H9 (cell line): Measurements from ENCODE around the gene VTI1B. TPM values are rescaled to one million over a fixed set of nuclear protein-coding genes. Genes with fewer than 3 reads are reported as not detected.

Experiments
- DNase-seq: peaks from one replicate; pipeline ENCODE4 v3.0.0-alpha.2; 2017
- H2AFZ ChIP-seq: one replicate; pipeline ENCODE4 v1.6.1; 2013; ENCODE audit warnings: mild to moderate bottlenecking, low read length, control low read depth, moderate library complexity
- H2AK5ac ChIP-seq: 2 replicates; pipeline ENCODE4 v1.6.1; 2013; ENCODE audit warnings: low read length, control low read depth, mixed read lengths; ENCODE audit not compliant: insufficient read length
- H2BK120ac ChIP-seq: one replicate; pipeline ENCODE4 v1.6.1; 2013; ENCODE audit warnings: low read depth, mild to moderate bottlenecking, low read length, control low read depth, inconsistent platforms; ENCODE audit not compliant: poor library complexity, severe bottlenecking
- H2BK12ac ChIP-seq: 2 replicates; pipeline ENCODE4 v1.6.1; 2013; ENCODE audit warnings: low read length, control low read depth, mixed read lengths, low read depth; ENCODE audit not compliant: insufficient read length
- H2BK15ac ChIP-seq: 2 replicates; pipeline ENCODE4 v1.6.1; 2013; ENCODE audit warnings: low read depth, low read length, control low read depth
- H2BK20ac ChIP-seq: one replicate; pipeline ENCODE4 v1.6.1; 2013; ENCODE audit warnings: low read depth, mild to moderate bottlenecking, low read length, control low read depth, inconsistent platforms; ENCODE audit not compliant: poor library complexity, severe bottlenecking
- H2BK5ac ChIP-seq: 2 replicates; pipeline ENCODE4 v1.6.1; 2013; ENCODE audit warnings: low read length, control low read depth, mixed read lengths; ENCODE audit not compliant: insufficient read length
- H3K14ac ChIP-seq: 2 replicates; pipeline ENCODE4 v1.6.1; 2013; ENCODE audit warnings: low read length, control low read depth; ENCODE audit not compliant: insufficient read depth
- H3K18ac ChIP-seq: 2 replicates; pipeline ENCODE4 v1.6.1; 2013; ENCODE audit warnings: low read depth, mild to moderate bottlenecking, mixed read lengths, low read length, control low read depth; ENCODE audit not compliant: insufficient read length
- H3K23ac ChIP-seq: 2 replicates; pipeline ENCODE4 v1.6.1; 2013; ENCODE audit warnings: low read length, control low read depth, mixed read lengths, low read depth; ENCODE audit not compliant: insufficient read length
- H3K23me2 ChIP-seq: 2 replicates; pipeline ENCODE4 v1.6.1; 2013; ENCODE audit warnings: low read depth, mild to moderate bottlenecking, mixed read lengths, low read length, control low read depth; ENCODE audit not compliant: insufficient read length, poor library complexity, severe bottlenecking
- H3K27ac ChIP-seq: 2 replicates; pipeline ENCODE4 v1.5.1; 2013; ENCODE audit warnings: low read length, control low read depth, mixed read lengths, low read depth; ENCODE audit not compliant: insufficient read length
- H3K27me3 ChIP-seq: 2 replicates; pipeline ENCODE4 v1.6.1; 2013; ENCODE audit warnings: low read length, control low read depth, inconsistent platforms; ENCODE audit not compliant: insufficient read depth
- H3K4ac ChIP-seq: 2 replicates; pipeline ENCODE4 v1.6.1; 2013; ENCODE audit warnings: low read depth, mild to moderate bottlenecking, control low read depth, inconsistent platforms, low read length, moderate library complexity
- H3K4me1 ChIP-seq: 2 replicates; pipeline ENCODE4 v1.6.1; 2013; ENCODE audit warnings: low read length, control low read depth, inconsistent platforms; ENCODE audit not compliant: insufficient read depth
- H3K4me2 ChIP-seq: 2 replicates; pipeline ENCODE4 v1.6.1; 2013; ENCODE audit warnings: low read length, control low read depth, mixed read lengths; ENCODE audit not compliant: insufficient read length, insufficient read depth
- H3K56ac ChIP-seq: 2 replicates; pipeline ENCODE4 v1.6.1; 2013; ENCODE audit warnings: low read depth, mild to moderate bottlenecking, mixed read lengths, low read length, control low read depth; ENCODE audit not compliant: insufficient read length
- H3K79me1 ChIP-seq: 2 replicates; pipeline ENCODE4 v1.6.1; 2013; ENCODE audit warnings: low read depth, mild to moderate bottlenecking, moderate library complexity, low read length, control low read depth, inconsistent platforms; ENCODE audit not compliant: insufficient read depth, poor library complexity, severe bottlenecking
- H3K79me2 ChIP-seq: 2 replicates; pipeline ENCODE4 v1.6.1; 2013; ENCODE audit warnings: low read length, control low read depth, inconsistent platforms; ENCODE audit not compliant: insufficient read depth
- H3K9ac ChIP-seq: 2 replicates; pipeline ENCODE4 v1.6.1; 2013; ENCODE audit warnings: low read length, control low read depth, mixed read lengths; ENCODE audit not compliant: insufficient read length; ENCODE audit errors: extremely low read depth
- H3K9me3 ChIP-seq: one replicate; pipeline ENCODE4 v1.6.1; 2013; ENCODE audit warnings: low read depth, low read length, inconsistent platforms; ENCODE audit not compliant: control insufficient read depth
- H3T11ph ChIP-seq: one replicate; pipeline ENCODE4 v1.6.1; 2013; ENCODE audit warnings: mild to moderate bottlenecking, low read length, control low read depth, inconsistent platforms
- H4K20me1 ChIP-seq: one replicate; pipeline ENCODE4 v1.6.1; 2013; ENCODE audit not compliant: control insufficient read depth, insufficient read length, insufficient read depth
- H4K5ac ChIP-seq: 2 replicates; pipeline ENCODE4 v1.6.1; 2013; ENCODE audit warnings: low read depth, mild to moderate bottlenecking, mixed read lengths, low read length, control low read depth; ENCODE audit not compliant: insufficient read length
- H4K8ac ChIP-seq: replicated peaks from 2 replicates; pipeline ENCODE4 v1.6.1; 2013; ENCODE audit warnings: low read length, control low read depth, mixed read lengths, low read depth; ENCODE audit not compliant: insufficient read length
- H4K91ac ChIP-seq: 2 replicates; pipeline ENCODE4 v1.6.1; 2013; ENCODE audit warnings: low read depth, mild to moderate bottlenecking, moderate library complexity, mixed read lengths, low read length, control low read depth; ENCODE audit not compliant: insufficient read length
- H3K27ac Mint-ChIP-seq, 3 experiments: 2 replicates in 2 of 3; 3 replicates in 1 of 3; pipeline ENCODE4 v1.8.0; 2020 to 2021; ENCODE audit warnings: mixed read lengths in 3 of 3, mild to moderate bottlenecking in 1 of 3, moderate library complexity in 1 of 3
- H3K27me3 Mint-ChIP-seq: 2 replicates; pipeline ENCODE4 v1.8.0; 2021; ENCODE audit warnings: low read depth, mild to moderate bottlenecking, moderate library complexity, mixed read lengths
- H3K36me3 Mint-ChIP-seq, 3 experiments: 2 replicates in 2 of 3; 3 replicates in 1 of 3; pipeline ENCODE4 v1.8.0; 2020 to 2021; ENCODE audit warnings: low read depth in 3 of 3, mixed read lengths in 3 of 3; ENCODE audit not compliant: insufficient read depth in 1 of 3
- H3K4me1 Mint-ChIP-seq, 2 experiments: 2 replicates each; pipeline ENCODE4 v1.8.0; 2020; ENCODE audit warnings: mixed read lengths in 2 of 2
- H3K4me3 Mint-ChIP-seq, 2 experiments: 2 replicates in 1 of 2; 3 replicates in 1 of 2; pipeline ENCODE4 v1.8.0; 2020 to 2021; ENCODE audit warnings: mild to moderate bottlenecking in 2 of 2, mixed read lengths in 2 of 2, moderate library complexity in 1 of 2
- H3K9me3 Mint-ChIP-seq, 2 experiments: 2 replicates in 1 of 2; 3 replicates in 1 of 2; pipeline ENCODE4 v1.8.0; 2020; ENCODE audit warnings: mild to moderate bottlenecking in 2 of 2, mixed read lengths in 2 of 2, moderate library complexity in 1 of 2
- WGBS: extraction: QIAGEN DNeasy Blood & Tissue Kit; methylation state at CpG from one replicate; pipeline ENCODE4 v1.1.7; 2013; ENCODE audit warnings: missing lambda C conversion rate, low lambda C conversion rate, mixed read lengths; ENCODE audit not compliant: insufficient read length; ENCODE audit errors: extremely low coverage; 5-methylcytosine and 5-hydroxymethylcytosine counted together
- total RNA-seq: library from RNA; stranded (reverse); gene quantifications from 2 replicates; pipeline ENCODE4 v1.2.1, GENCODE V29; 2021
- TF ChIP-seq, protein P1 (sequence below): fragments of 200-600 bp; sonication (generic); conservative IDR thresholded peaks from 3 replicates; pipeline ENCODE4 v1.8.0; 2021; ENCODE audit warnings: antibody characterized with exemption, mild to moderate bottlenecking

VTI1B gene
- total RNA-seq, 1 experiment from 2014 or later = 118 TPM

DNA sequence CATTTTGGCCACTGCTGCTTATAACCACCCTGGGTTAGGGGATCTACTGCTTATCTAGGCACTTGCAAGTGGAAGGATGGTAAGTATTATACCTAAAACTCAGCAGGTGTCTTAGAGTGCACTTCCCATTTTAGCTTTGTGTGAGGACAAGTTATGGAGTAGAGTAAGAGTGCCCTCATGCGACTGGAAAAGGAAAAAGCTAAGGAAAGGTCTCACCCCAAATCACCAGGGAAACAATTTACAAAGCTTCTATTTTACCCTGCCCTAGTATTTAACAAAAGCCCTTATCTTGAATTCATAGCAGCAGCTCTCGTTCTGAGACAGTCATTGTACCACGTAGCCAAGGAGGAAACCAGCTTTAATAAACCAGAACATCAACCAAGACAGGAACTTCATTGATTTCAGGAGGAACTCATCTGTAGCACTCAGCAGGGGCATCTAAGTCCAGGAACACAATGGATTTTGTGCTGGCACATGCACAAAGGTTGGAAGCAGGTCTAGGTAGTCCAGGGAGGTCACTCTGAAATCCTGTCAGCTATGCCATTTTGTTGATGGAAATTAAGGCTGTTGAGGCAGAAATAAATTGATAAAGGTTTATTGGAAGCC lies 30.2 kb upstream of the VTI1B start:
- Mint-ChIP-seq H3K9me3 (peaks cover 18 to 25% of the 10 kb centered on the region in 2 experiments), H3K4me1 (peaks cover 3 to 5% of the 10 kb centered on the region in 2 experiments), H3K27ac (no peak overlapping the region), H3K27me3 (no peaks in the 10 kb centered on the region; the same call in 1 of the 2 replicates), H3K4me3 (no peak overlapping the region), H3K36me3 (peaks cover 0 to 4% (median 0%) of the 10 kb centered on the region in 3 experiments; a peak in 1 of 7 replicates)
- WGBS = no CpG with 5 or more reads among the region's 3 CpGs
- Histone ChIP-seq H4K20me1 (no peaks in the 10 kb centered on the region), H4K8ac (no peak overlapping the region), H3K9me3 (peaks cover 9% of the 10 kb centered on the region), H2AK5ac (no peak overlapping the region), H2AFZ (no peak overlapping the region), H3K23ac (no peak overlapping the region), H2BK12ac (no peak overlapping the region), H2BK15ac (no peak overlapping the region), H3K27ac (no peak overlapping the region), H2BK120ac (no peak overlapping the region), H3K79me2 (no peaks in the 10 kb centered on the region), H3K79me1 (no peaks in the 10 kb centered on the region), H2BK5ac (no peak overlapping the region), H4K5ac (no peak overlapping the region), H3K4me1 (no peaks in the 10 kb centered on the region), H3K4ac (no peak overlapping the region), H2BK20ac (no peak overlapping the region), H3T11ph (no peak overlapping the region), H3K27me3 (no peaks in the 10 kb centered on the region), H3K9ac (no peak overlapping the region), H3K56ac (no peak overlapping the region), H4K91ac (no peak overlapping the region), H3K4me2 (no peak overlapping the region), H3K23me2 (no peaks in the 10 kb centered on the region), H3K14ac (no peak overlapping the region), H3K18ac (no peak overlapping the region)
- no peak for DNase-seq
- TF ChIP-seq, protein P1, sequence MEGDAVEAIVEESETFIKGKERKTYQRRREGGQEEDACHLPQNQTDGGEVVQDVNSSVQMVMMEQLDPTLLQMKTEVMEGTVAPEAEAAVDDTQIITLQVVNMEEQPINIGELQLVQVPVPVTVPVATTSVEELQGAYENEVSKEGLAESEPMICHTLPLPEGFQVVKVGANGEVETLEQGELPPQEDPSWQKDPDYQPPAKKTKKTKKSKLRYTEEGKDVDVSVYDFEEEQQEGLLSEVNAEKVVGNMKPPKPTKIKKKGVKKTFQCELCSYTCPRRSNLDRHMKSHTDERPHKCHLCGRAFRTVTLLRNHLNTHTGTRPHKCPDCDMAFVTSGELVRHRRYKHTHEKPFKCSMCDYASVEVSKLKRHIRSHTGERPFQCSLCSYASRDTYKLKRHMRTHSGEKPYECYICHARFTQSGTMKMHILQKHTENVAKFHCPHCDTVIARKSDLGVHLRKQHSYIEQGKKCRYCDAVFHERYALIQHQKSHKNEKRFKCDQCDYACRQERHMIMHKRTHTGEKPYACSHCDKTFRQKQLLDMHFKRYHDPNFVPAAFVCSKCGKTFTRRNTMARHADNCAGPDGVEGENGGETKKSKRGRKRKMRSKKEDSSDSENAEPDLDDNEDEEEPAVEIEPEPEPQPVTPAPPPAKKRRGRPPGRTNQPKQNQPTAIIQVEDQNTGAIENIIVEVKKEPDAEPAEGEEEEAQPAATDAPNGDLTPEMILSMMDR = peak; percentile 81
